Stimulated activated CD4-positive, alpha-beta T cell treated with anti-CD3 and anti-CD28 coated beads, Interleukin-15, amount 100 ng/mL, for 24 hours (primary cell): ENCODE data around the gene GNPDA1.
"Not testable (repeated sequence)": the region's sequence is repeated elsewhere in the genome, so short reads cannot be mapped to it uniquely, and the experiment has no call there.

Experiments
- DNase-seq: peaks from one replicate; pipeline ENCODE4 v3.0.0-alpha.2; 2020

The GNPDA1 gene

DNA sequence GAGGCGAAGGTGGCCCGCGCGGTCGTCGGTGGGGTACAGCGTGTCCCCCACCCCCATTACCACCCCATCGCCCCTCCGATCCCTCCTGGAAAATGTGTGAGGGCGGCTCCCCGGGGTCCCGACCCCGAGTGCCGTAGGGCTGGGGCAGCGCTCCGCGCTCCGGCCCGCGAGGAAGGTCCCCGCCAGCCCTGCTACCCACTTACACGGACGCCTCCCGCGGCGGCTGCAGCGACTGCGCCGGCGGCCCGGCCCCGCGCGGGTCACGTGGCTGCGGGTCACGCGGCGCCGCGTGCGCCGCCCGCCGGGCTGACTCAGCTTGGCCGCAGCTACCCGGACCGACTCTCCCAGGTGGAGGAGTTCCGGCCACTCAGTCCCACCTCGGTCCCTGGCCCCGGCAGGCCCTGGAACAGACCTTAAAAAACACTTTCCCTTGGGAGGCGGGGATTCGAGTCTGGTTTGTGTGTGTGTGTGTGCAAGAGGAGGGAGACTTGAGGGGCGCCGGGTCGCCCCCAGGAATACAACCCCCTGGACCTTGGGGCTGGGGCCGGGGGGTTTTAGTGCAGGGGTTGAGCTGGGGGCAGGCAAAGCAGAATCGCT is at the start of gene GNPDA1:
GNPDA1 (minus strand) TSS at position 236 of the 597 bp plus-strand sequence. CDS start 992 bp downstream, outside the sequence.
- peak; percentile 78 for DNase-seq

DNA sequence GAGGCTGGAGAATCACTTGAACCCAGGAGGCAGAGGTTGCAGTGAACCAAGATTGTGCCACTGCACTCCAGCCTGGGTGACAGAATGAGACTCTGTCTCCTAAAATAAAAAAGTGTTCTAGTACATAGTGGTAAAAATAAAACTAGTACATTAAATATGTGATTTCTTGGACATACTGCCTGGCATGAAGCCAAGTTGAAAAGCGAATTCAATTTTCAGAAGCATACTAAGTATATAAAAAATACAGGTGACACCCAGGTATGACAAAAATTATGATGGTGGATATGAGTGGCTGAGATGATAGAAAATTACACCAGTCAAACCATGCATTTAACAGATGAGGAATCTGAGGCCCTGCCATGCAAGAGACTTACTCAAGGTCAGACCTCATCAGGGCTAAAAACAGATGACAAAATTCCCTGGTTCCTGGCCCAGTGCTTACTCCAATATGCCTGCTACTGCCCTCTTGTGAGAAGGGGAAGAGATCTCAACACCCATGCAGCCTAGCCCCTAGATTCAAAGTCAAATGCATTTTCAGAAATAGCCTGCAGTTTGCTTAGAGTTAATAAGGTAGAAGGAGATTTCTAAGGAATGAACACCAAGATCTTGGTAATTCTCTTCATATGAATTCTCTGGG is 46.6 kb upstream of the GNPDA1 start:
- DNase-seq: no peak

DNA sequence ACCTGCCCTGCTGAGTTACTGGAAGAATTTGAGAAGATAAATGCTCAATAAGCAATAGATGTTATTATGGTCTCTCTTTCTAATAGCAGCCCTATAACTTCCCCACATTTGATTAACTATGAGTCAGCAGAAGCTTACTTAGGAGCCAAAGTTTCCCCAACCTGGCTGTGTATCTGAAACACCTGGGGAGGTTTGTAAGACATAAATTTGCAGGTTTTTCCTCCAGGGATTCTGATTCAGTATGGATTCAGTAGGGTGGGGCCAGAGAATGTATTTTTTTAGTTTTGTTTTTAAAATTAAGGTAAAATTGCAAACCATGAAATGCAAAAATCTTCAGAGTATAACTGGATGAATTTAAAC is 44.9 kb upstream of the GNPDA1 start:
- DNase-seq: no peak

DNA sequence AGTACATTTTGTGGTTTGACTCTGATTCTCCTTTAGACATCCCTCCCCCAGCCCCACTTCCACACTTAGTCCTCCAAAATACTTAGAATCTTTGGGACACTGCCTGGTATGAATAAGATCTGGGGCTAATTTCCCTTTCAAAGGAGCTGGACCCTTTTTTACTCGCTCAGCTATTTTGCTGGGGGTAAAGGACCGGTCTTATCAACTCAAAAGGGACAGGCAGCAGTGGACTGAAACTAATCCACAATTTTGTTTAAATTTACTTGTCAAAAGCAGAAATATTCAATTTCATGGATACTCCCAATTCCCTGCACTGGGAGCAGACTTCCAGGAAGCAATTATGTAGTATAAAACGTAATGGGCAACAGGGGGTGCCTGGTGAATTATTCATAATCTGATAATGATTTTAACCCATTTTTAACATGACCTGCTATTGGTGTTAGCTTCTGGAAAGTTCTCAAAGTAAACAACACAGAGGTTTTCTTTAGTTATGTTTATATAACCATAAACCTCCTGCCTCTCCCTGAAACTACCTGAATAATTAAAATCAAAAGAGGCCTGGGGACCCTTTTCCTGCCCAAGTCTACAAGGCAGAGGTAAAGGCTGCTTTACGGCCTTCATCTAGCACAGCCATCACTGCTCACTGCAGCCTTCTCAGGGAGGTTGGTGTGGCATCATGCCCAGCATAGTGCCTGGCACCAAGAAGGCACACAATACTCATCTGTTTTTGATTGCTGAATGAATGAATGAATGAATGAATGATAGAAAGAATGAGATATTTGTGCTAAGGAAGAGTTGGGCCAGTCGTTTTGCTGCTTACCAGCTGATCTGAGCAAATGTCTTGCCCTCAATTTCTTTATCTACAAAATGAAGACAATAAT is 44.2 kb upstream of the GNPDA1 start:
- DNase-seq: no peak

DNA sequence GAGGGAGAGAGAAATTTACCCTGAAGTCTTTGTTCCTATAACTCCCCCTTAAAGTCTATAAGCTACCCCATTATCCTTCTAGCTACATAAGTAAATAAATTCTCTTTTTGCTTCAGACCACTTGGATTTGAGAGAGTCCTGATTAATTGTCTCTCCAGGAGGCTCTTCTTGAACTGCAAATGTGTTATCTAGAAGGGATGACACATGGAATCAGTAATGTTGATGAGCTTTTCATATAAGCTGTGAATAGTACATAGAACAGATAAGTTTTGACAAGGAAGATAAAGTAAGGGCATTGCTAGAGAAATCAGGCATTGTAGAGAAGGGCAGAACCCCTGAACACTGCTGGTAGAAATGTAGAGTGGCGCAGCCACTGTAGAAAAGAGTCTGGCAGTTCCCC is 42.5 kb upstream of the GNPDA1 start:
- DNase-seq: no peak

DNA sequence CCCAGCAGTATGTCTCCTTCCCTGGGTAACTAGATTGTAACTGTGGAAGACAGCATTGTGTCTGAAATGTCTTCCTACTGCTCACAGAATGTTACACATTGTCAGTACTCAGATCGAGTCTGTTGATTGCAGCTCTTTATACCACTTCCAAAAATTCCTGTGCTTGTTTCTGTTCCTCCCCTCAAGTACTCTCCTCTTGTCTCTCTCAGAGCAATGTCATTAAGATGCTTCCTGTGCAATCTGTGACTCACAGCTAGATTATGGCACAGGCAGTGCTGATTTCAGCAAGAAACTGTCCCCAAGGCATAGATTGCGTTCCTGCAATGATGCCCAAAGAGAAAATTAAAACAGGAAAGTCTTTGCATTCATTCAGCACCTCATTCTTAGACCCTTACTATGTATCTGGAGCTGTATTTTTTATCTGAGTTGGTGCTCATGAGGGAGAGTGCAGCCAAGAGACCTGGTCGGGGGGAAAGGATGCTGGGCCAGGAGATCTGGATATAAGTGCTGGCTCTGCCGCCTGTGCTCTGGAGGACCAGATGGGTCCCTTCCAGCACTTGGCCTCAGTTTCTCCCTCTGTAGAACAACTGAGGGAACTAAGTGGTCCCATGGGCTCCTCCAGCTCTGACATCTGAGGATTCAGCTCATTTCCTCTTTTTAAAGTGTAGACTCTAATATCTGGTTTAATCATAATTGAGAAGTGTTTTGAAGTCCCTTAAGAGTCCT is 40.8 kb upstream of the GNPDA1 start:
- no peak for DNase-seq

DNA sequence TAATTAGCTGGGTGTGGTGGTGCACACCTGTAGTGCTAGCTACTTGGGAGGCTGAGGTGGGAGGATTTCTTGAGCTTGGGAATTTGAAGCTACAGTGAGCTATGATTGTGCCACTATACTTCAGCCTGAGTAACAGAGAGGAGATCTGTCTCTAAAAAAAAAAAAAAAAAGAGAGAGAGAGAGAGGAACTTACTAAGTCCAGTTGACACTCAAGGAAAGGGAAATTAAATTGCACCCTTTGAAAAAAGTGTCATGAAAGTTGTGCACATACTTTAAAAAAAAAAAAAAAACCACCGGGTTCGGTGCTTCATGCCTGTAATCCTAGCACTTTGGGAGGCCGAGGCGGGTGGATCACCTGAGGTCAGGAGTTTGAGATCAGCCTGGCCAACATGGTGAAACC is 39.2 kb upstream of the GNPDA1 start:
- DNase-seq: not testable (repeated sequence)

DNA sequence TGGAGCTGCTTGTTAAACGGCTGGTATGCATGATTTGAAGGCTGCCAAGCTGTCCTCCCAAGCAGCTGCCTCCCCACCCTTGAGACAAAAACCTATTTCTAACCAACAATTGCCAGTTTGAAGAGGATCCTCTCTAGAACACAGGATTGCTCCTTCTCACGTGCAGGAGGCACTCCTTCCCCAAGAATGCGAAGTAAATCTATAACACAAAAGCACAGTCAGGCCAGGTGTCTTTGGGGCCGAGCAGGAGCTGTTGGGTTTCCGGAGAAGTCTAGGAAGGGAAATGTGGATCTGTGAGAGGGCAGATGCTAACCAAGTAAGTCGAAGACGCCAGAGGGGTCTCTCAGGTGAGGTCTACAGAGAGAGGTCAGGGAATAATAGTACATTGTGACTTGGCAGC is 35.4 kb upstream of the GNPDA1 start:
- DNase-seq: no peak

DNA sequence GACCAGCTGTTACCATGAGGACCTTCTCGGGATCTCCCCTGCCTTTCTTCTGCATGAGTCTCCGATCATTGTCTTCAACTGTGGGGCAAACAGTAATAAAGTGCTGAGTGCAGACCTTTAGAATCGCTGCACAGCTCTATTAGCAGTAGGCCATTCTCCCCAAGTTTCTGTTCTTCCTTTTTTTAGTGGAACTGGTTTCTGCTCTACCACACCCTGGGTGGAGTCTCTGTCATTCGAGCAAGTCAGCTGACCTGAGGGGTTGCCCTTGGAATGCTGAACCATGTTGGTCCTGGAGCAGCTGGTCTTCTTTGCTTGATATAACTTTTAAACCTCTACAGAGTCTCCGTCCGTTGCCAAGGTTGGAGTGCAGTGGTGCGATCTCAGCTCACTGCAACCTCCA is 33.4 kb upstream of the GNPDA1 start:
- DNase-seq: no peak

DNA sequence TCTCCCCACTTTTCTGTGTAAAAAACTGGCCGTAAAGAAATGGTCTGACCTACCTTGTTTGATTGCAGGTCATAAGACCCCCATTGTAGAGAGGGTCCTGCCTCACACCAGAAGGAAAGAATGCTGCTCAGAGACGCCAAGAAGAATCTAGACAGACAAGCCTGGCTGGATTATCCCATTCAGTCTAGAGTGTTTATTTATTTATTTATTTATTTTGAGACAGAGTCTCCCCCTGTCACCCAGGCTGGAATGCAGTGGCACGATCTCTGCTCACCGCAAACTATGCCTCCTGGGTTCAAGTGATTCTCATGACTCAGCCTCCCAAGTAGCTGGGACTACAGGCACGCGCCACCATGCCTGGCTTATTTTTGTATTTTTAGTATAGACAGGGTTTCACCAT is 28.1 kb upstream of the GNPDA1 start:
- DNase-seq: not testable (repeated sequence)

DNA sequence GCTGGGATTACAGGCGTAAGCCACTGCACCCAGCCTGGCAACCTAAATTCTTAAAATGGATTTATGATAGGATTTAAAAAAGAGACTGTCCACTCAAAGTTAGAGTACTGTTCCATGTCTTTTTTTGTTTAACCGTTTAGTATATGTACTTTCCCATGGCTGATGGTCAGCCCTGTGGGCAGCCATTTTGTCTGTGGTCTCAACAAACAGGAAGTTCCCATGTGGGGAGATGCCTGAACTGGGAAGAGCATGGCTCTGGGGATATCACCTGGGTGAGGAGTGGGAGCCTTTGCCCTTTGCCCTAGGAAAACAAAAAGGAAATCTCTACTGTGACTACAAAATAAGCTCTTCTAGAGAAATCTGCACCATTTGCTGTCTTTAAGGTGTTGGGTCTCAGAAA is 27.5 kb upstream of the GNPDA1 start:
- no peak for DNase-seq

DNA sequence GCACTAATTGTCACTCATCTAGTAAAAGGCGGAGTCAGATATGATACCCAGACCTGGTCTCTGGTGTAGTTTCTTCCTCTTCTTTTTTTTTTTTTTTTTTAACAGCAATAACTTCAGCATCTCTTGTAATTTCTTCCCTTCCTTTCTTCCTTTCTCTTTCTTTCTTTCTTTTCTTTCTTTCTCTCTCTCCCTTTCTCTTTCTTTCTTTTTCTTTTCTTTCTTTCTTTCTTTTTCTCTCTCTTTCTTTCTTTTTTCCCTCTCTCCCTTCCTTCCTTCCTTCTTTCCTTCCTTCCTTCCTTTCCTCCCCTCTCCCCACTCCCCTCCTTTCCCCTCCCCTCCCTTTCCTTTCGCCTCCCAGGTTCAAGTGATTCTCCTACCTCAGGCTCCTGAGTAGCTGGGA is 25.9 kb upstream of the GNPDA1 start:
- DNase-seq: no peak

DNA sequence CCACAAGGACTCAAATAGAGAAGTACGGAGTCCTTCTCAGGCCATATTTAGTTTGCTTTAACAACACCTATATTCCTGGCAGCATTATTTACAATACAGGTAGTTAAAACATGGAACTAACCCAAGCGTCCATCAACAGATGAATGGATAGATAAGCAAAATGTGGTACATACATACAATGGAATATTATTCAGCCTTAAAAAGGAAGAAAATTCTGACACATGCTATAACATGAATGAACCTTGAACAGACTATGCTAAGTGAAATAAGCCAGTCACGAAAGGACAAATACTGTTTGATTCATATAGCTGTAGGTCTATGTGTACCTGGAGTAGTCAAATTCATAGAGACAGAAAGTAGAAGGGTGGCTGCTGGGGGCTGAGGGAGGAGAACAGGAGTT is 24.8 kb upstream of the GNPDA1 start:
- not testable (repeated sequence) for DNase-seq

DNA sequence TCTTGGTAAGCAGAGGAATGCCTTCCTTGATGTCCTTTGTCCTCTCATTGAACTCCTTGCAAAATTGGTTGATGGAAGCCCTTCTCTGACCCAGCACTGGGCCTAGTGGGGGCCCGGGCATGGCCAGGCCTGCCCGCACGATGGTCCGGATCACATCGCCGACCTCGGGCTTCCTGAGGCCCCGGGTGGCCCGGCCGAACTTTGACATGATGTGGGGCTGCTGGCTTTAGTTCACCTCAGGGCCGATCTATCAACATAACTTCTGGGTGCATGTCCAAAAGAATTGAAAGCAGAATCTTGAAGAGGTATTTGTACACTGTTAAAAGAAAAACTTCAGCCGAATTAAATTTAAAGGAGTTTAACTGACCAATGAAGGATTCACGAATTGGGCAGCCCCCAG is 24.1 kb upstream of the GNPDA1 start:
- DNase-seq: no peak

DNA sequence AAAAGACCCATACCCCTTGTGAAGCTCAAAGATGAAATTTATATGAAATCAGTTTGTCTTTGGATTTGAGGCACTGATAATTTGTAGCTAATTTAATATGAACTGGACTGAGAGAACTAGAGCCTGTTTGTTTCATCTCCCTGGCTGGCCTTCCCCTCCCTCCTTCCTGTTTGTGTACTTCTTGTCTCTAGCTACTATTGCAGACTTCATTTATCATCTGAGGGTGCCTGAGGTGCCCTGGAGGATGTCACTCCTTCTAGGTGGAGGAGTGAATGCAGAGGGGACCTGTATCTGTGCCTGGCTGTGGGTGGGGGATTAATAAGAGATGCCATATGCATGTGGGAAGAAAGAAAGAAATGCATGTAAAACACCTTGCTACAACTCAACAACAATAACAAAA is 22.2 kb upstream of the GNPDA1 start:
- no peak for DNase-seq

DNA sequence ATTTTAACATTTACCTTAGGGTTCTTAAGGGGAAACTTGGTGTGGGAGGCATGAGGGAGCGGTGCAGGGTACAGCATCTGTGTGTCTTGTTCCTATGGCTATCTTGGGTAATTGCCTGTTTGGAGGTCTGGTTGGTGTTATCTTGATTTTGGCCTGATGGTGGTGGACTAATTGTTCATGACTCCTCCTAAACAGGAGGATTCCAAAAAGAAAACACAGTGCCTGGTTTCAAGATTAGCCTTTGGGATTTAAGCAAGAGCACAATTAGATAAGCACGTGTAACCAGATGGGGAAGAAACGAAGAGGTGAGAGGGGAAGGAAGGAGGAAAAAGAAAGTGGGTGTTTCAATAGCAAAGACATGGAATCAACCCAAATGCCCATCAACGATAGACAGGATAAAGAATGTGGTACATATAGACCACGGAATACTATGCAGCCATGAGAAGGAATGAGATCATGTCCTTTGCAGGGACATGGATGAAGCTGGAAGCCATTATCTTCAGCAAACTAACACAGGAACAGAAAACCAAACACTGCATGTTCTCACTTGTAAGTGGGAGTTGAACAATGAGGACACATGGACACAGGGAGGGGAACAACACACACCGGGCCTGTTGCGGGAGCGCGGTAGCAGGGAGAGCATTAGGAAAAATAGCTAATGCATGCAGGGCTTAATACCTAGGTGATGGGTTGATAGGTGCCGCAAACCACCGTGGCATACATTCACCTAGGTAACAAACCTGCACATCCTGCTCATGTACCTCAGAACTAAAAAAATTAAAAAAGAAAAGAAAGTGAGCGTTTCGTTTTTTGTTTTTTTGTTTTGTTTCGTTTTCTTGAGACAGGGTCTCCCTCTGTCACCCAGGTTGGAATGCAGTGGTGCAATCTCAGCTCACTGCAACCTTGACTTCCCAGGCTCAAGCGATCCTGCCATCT is 21.1 kb upstream of the GNPDA1 start:
- DNase-seq: not testable (repeated sequence)

DNA sequence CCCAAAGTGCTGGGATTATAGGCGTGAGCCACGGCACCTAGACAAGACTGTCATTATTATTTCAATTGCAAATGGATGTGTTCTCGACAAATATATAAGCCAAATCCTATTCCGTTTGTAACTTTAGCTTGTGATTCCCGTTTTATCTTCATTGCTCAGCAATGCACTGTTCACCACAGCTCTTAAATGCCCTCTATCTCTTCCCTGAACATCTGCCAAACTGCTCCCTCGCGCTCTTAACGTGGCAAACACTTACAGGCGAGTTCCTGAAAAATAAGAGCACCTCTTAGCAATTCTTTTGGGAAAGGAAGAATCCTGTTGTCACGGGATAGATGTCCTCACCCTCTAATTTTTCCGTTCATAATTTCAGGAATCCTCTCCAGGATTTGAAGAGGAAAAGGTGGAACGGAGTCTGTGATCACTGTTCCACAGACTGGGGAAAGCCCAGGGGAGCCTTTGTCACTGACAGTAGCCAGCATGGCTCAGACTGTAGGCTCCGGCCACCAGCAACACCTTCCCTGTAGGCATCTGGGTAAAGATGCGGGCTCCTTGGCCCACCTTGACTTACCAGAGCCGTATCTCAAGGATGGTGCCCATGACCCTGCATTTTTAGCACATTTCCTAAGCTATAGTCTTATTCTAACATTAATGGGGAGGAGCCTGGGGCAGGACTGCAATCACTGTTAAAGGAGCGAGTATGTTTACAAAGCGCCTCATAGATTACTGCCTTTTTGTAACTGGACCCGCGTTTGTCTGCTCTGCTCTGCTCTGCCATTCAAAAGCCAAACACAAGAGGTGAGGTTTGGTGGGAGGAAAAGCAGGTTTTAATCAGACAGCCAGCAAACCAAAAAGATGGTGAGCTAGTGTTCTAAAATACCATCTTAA is 20.2 kb upstream of the GNPDA1 start:
- no peak for DNase-seq

DNA sequence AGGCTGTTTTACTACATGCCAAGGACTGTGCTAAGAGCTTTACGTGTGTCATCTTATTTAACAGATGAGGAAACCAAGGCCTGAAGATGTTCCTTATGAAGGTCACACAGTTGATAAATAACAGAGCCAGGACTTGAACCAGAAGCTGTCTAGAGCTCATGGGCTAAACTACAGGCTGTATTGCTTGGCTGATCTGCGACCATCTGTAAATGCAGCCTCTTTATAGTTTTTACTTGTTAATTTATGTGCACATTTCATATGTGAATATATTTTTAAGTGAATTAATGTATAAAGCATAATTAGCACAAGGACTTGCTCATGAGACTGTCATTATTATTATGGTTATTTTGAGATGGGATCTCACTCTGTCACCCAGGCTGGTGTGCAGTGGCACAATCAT is 19.3 kb upstream of the GNPDA1 start:
- DNase-seq: no peak

DNA sequence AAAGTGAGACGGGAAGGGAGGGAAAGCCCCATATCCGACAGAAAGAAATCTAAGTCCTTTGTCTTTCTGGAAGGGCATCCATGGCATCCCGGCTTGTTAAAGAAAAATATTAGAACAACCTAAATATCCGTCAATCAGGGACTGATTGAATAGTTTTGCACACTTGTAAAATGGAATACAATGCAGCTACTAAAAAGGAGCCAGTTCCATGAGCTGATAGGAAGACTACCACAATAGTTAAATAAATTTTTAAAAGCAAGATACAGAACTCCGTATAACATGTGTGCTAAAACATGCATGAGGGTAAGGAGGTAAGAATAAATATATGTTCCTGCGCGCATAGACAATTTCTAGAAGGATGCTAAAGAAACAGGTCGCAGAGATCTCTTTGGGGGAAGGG is 12.8 kb upstream of the GNPDA1 start:
- no peak for DNase-seq

DNA sequence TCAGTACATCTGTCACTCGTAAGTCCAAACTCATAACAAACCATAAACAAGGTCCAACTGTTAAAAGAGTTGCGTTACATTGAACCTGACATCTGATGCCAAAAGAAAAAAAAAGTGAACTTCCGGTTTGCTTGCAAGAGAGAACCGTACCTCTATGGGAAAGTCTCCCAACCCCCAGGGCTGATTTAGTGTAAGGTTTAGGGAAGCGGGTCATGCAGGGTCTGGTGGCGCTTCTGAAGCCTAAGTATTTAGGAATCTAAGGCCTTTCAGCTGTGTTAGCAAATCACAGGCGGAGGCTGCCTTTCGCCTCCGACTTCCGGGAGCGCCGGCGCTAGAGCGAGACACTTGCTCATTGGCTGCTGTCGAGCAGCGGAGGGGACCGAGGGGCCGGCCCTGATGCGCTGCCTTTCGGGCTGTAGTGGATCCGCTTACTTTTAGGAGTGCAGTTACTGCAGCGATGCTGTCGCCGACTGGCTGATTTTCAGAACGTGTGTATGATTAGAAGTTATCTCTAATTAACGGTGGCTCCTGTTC is 12.0 kb upstream of the GNPDA1 start:
- peak; percentile 92 for DNase-seq

DNA sequence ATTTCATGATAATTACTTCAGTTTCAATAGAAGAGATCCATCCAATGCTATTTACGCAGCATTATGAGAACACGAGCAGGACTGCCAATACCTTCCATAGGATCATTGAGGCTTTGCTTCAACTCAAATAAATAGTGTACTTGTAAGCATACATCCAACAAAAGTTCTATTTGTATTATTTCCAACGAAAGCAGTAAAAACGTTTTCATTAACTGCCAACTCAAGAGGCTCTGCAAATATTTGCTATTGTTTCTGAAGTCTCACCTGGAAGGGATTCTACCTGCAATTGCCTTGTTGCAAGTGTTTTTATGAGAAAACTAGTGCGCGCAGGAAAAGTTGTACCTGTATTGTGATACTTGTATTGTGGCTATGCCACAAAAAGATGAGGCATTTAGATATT is 11.0 kb upstream of the GNPDA1 start:
- DNase-seq: no peak
